A549 treated with AZD2906 at 1 μM for 4 hours (cell line): Measurements from ENCODE around the gene B4GALNT4. TPM values are rescaled to one million over a fixed set of nuclear protein-coding genes. Genes with fewer than 3 reads are reported as not detected.

ENCODE experiments used
- total RNA-seq: library from RNA; stranded (reverse); fragments of 200-300 nt; extraction: Qiagen RNA extraction; gene quantifications from 5 replicates; pipeline ENCODE4 v1.2.3, GENCODE V29; 2022

B4GALNT4 gene, protein sequence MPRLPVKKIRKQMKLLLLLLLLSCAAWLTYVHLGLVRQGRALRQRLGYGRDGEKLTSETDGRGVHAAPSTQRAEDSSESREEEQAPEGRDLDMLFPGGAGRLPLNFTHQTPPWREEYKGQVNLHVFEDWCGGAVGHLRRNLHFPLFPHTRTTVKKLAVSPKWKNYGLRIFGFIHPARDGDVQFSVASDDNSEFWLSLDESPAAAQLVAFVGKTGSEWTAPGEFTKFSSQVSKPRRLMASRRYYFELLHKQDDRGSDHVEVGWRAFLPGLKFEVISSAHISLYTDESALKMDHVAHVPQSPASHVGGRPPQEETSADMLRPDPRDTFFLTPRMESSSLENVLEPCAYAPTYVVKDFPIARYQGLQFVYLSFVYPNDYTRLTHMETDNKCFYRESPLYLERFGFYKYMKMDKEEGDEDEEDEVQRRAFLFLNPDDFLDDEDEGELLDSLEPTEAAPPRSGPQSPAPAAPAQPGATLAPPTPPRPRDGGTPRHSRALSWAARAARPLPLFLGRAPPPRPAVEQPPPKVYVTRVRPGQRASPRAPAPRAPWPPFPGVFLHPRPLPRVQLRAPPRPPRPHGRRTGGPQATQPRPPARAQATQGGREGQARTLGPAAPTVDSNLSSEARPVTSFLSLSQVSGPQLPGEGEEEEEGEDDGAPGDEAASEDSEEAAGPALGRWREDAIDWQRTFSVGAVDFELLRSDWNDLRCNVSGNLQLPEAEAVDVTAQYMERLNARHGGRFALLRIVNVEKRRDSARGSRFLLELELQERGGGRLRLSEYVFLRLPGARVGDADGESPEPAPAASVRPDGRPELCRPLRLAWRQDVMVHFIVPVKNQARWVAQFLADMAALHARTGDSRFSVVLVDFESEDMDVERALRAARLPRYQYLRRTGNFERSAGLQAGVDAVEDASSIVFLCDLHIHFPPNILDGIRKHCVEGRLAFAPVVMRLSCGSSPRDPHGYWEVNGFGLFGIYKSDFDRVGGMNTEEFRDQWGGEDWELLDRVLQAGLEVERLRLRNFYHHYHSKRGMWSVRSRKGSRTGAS
- total RNA-seq = 9.8 to 19.5 TPM (median 14.0 TPM) in 5 replicates

GRCh38 chr11:369336-370018 is at the start of gene B4GALNT4:
Gene B4GALNT4 (plus strand): TSS chr11:369499. CDS start chr11:369804, 305 bp downstream.

DNA sequence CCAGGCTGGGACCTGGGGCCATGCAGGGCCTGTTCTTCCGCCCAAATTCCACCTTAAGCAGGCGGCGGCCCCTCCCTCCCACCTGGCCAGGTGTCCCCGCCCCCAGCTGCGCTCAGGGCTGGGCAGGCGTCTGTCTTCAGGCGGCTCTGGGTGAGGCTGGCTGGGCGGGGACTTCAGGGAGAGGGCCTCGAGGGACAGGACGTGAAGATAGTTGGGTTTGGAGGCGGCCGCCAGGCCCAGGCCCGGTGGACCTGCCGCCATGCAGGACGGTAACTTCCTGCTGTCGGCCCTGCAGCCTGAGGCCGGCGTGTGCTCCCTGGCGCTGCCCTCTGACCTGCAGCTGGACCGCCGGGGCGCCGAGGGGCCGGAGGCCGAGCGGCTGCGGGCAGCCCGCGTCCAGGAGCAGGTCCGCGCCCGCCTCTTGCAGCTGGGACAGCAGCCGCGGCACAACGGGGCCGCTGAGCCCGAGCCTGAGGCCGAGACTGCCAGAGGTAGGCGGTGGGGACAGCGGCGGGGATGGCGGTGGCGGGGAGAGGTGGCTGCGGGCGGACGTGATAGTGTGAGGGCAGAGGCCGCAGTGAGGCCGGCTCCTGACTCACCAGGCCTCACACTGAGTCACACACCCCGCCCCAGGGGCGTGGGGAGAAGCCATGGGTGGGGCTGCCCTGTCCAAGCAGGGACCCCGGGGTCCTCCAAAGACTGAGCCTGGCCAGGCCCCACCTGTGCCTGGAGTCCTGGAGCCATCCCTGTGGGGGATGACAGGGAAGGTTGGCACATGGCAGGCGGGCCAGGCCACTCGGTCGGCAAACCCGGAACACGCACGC is 24.9 kb downstream of the B4GALNT4 start, which contains the start of gene PKP3:
PKP3 (plus strand) TSS at position 176 of the 824 bp plus-strand sequence; CDS start at position 260, 84 bp downstream.

Other genes with a start within 250 kb of the B4GALNT4 start
- gene SCGB1C1, start 176.4 kb upstream of the B4GALNT4 start, total RNA-seq = not detected in 5 replicates
- 41.3 to 47.1 TPM (median 45.4 TPM) in 5 replicates for gene BET1L, start 162.1 kb upstream of the B4GALNT4 start, total RNA-seq
- 118 to 135 TPM (median 122 TPM) in 5 replicates for gene RIC8A, start 161.8 kb upstream of the B4GALNT4 start, total RNA-seq
- 18.3 to 23.6 TPM (median 22.7 TPM) in 5 replicates for gene SIRT3, start 133.2 kb upstream of the B4GALNT4 start, total RNA-seq
- 157 to 204 TPM (median 164 TPM) in 5 replicates for gene PSMD13, start 132.5 kb upstream of the B4GALNT4 start, total RNA-seq
- gene NLRP6, start 91.1 kb upstream of the B4GALNT4 start, total RNA-seq = 0.03 TPM in 1 of 5 replicates, not detected in the others
- 6.1 to 13.2 TPM (median 9.8 TPM) in 5 replicates for gene PGGHG, start 80.4 kb upstream of the B4GALNT4 start, total RNA-seq
- not detected in 5 replicates for gene IFITM5, start 70.0 kb upstream of the B4GALNT4 start, total RNA-seq
- 57.4 to 69.3 TPM (median 61.5 TPM) in 5 replicates for gene IFITM2, start 61.7 kb upstream of the B4GALNT4 start, total RNA-seq
- gene IFITM1, start 55.5 kb upstream of the B4GALNT4 start, total RNA-seq = 0.26 to 0.37 TPM (median 0.29 TPM) in 5 replicates
- 19.8 to 37.9 TPM (median 31.0 TPM) in 5 replicates for gene IFITM3, start 48.6 kb upstream of the B4GALNT4 start, total RNA-seq
- gene PKP3, start 24.7 kb downstream of the B4GALNT4 start, total RNA-seq = 30.1 to 40.1 TPM (median 38.2 TPM) in 5 replicates
- 57.4 to 92.9 TPM (median 91.1 TPM) in 5 replicates for gene SIGIRR, start 45.5 kb downstream of the B4GALNT4 start, total RNA-seq
- gene ANO9, start 72.5 kb downstream of the B4GALNT4 start, total RNA-seq = 0.44 to 1.1 TPM (median 0.70 TPM) in 5 replicates
- 34.6 to 45.9 TPM (median 44.3 TPM) in 5 replicates for gene PTDSS2, start 80.8 kb downstream of the B4GALNT4 start, total RNA-seq
- gene RNH1, start 137.7 kb downstream of the B4GALNT4 start, total RNA-seq = 144 to 193 TPM (median 179 TPM) in 5 replicates
- gene HRAS, start 166.1 kb downstream of the B4GALNT4 start, total RNA-seq = 118 to 183 TPM (median 159 TPM) in 5 replicates
- gene LRRC56, start 168.0 kb downstream of the B4GALNT4 start, total RNA-seq = 0.65 to 1.1 TPM (median 0.94 TPM) in 5 replicates
- 1.4 to 3.0 TPM (median 2.9 TPM) in 5 replicates for gene LMNTD2, start 191.2 kb downstream of the B4GALNT4 start, total RNA-seq
- 48.7 to 64.3 TPM (median 60.3 TPM) in 5 replicates for gene RASSF7, start 191.5 kb downstream of the B4GALNT4 start, total RNA-seq
- gene PHRF1, start 207.0 kb downstream of the B4GALNT4 start, total RNA-seq = 32.6 to 39.0 TPM (median 36.7 TPM) in 5 replicates
- gene IRF7, start 246.5 kb downstream of the B4GALNT4 start, total RNA-seq = 4.5 to 8.4 TPM (median 7.3 TPM) in 5 replicates